ENCODE results near the gene PRR36. TPM values are rescaled to one million over a fixed set of nuclear protein-coding genes. Genes with fewer than 3 reads are reported as not detected.
A peak's percentile ranks its signal among the peaks of the same experiment; 100 is the strongest.
"Not testable (repeated sequence)": the region's sequence is repeated elsewhere in the genome, so short reads cannot be mapped to it uniquely, and the experiment has no call there.

PRR36 gene
- total RNA-seq, 1 donor from 2014 or later = 0.07 TPM

DNA sequence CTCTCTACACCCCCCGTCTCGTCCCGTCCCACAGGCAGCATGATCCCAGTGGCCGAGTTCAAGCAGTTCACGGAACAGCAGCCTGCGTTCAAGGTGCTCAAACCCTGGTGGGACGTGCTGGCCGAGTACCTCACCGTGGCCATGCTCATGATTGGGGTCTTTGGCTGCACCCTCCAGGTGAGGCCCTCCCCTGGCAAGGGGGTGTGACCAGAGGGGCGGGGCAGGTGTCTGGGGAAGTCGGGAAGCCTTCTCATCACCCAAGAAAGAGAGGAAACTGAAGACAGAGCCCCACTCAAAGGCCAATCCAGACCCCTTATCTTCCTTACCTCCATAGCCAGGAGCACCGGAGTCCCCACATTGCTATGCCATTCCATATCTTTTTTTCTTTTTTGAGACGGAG is 21.4 kb upstream of the PRR36 start:
- H3K36me3 ChIP-seq = no peaks in the 10 kb centered on the region
- H3K4me1 ChIP-seq = no peaks in the 10 kb centered on the region
- no peaks in the 10 kb centered on the region for H4K20me1 ChIP-seq (ENCODE audit: low read depth)
- Mint-ChIP-seq H3K27ac (no peak overlapping the region), H3K36me3 (no peaks in the 10 kb centered on the region), H3K4me3 (no peak overlapping the region), H3K27me3 (ENCODE audit: insufficient read depth, low read depth) (peaks cover 4% of the 10 kb centered on the region), H3K9me3 (no peaks in the 10 kb centered on the region), H3K4me1 (peaks cover 5% of the 10 kb centered on the region)
- H3K9ac ChIP-seq = no peak overlapping the region
- no peak overlapping the region for H3K4me2 ChIP-seq
- no peaks in the 10 kb centered on the region for H3F3A ChIP-seq (ENCODE audit: low read depth)
- TF ChIP-seq EZH2phosphoT487 (IDR thresholded peaks at IDR 0.05) (no peak), EZH2 (IDR thresholded peaks at IDR 0.05) (no peak)
- TF ChIP-seq, protein P1, sequence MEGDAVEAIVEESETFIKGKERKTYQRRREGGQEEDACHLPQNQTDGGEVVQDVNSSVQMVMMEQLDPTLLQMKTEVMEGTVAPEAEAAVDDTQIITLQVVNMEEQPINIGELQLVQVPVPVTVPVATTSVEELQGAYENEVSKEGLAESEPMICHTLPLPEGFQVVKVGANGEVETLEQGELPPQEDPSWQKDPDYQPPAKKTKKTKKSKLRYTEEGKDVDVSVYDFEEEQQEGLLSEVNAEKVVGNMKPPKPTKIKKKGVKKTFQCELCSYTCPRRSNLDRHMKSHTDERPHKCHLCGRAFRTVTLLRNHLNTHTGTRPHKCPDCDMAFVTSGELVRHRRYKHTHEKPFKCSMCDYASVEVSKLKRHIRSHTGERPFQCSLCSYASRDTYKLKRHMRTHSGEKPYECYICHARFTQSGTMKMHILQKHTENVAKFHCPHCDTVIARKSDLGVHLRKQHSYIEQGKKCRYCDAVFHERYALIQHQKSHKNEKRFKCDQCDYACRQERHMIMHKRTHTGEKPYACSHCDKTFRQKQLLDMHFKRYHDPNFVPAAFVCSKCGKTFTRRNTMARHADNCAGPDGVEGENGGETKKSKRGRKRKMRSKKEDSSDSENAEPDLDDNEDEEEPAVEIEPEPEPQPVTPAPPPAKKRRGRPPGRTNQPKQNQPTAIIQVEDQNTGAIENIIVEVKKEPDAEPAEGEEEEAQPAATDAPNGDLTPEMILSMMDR (IDR thresholded peaks at IDR 0.05) = no peak
- no peaks in the 10 kb centered on the region for H3K9me3 ChIP-seq (ENCODE audit: low read depth)
- no peak overlapping the region for H3K4me3 ChIP-seq
- H3K79me2 ChIP-seq (ENCODE audit: low read depth) = no peaks in the 10 kb centered on the region
- no peak for DNase-seq (ENCODE audit: low spot score)
- no peak overlapping the region for H3K27ac ChIP-seq
- no peak overlapping the region for H2AFZ ChIP-seq (replicated peaks)
- H3K27me3 ChIP-seq = no peaks in the 10 kb centered on the region

DNA sequence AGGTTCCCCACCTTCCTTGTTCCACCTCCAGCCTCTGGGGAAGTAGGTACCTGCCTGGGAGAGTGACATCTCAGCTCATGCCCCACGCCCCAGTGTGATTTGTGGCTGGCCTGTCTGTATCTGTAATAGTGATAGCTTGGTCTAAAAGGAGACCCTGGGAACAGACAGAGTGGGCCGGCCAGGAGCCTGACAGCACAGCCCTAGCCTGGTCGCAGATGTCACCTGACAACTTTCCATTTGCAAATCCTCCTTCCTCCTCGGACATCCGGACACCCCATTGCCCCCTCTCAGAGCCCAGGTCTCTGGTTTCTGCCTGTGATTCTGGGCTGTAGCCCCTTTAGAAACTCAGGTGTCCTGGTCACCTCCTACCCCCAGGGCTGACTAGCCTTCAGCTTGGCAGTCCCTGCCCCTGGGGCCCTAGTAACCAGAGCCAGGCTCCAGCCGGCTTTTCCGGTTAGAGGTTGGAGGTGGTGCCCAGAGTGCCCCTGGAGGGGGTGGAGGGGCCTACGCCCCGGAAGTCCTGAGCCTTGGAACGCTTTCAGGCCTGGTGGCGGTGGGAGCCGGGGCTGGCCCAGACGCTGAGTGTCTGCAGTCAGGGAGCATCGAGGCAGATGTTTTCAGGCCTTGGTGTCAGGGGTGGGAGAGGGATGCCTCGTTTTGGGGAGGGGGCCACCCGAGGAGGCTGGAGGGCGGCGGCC is 20.6 kb upstream of the PRR36 start:
- Histone ChIP-seq H3K4me3 (no peak overlapping the region), H3K36me3 (no peaks in the 10 kb centered on the region), H3K4me2 (no peak overlapping the region), H3K4me1 (no peaks in the 10 kb centered on the region), H3K79me2 (ENCODE audit: low read depth) (no peaks in the 10 kb centered on the region), H3K27ac (no peak overlapping the region), H3K9me3 (ENCODE audit: low read depth) (no peaks in the 10 kb centered on the region), H2AFZ (replicated peaks) (no peak overlapping the region), H3K9ac (peak overlapping the region; percentile 37), H4K20me1 (ENCODE audit: low read depth) (no peaks in the 10 kb centered on the region), H3K27me3 (peaks cover 6% of the 10 kb centered on the region), H3F3A (ENCODE audit: low read depth) (no peaks in the 10 kb centered on the region)
- TF ChIP-seq, protein P1 (IDR thresholded peaks at IDR 0.05) = no peak
- TF ChIP-seq EZH2 (IDR thresholded peaks at IDR 0.05) (no peak), EZH2phosphoT487 (IDR thresholded peaks at IDR 0.05) (no peak)
- Mint-ChIP-seq H3K27me3 (ENCODE audit: insufficient read depth, low read depth) (peaks cover 3% of the 10 kb centered on the region), H3K4me1 (peaks cover 5% of the 10 kb centered on the region), H3K27ac (no peak overlapping the region), H3K9me3 (no peaks in the 10 kb centered on the region), H3K36me3 (no peaks in the 10 kb centered on the region), H3K4me3 (no peak overlapping the region)
- DNase-seq (ENCODE audit: low spot score) = no peak

DNA sequence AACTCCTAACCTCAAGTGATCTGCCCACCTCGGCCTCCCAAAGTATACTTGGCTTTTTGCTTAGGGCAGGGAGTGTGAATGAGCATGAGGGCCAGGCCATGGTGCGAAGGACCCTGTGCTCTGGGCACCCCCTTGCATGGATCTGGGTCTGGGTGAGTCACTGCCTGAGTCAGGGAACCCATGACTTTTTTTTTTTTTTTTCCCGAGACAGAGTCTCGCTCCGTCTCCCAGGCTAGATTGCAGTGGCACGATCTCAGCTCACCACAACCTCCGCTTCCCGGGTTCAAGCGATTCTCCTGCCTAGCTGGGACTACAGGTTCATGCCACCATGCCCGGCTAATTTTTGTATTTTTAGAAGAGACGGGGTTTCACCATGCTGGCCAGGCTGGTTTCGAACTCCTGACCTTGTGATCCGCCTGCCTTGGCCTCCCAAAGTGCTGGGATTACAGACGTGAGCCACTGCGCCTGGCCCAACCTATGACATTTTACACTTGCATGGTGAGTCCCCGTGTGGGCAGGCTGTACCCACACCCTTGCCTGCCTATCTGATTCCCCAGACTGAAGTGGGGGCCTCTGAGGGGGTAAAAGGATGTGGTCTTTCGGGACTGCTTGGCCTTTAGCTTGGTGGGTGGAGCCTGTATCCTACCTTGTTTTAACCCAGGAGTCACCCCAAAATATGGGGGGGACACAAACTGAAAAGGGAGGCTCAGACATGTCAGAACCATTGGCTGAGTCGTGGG is 19.3 kb upstream of the PRR36 start:
- H3K27me3 ChIP-seq = peaks cover 18% of the 10 kb centered on the region
- not testable (repeated sequence) for H3K27ac ChIP-seq; H3K4me1 Mint-ChIP-seq; H3K9me3 Mint-ChIP-seq; H3K4me3 Mint-ChIP-seq; H3K4me1 ChIP-seq; H3K9me3 ChIP-seq (ENCODE audit: low read depth); H3K27me3 Mint-ChIP-seq (ENCODE audit: insufficient read depth, low read depth); H3K79me2 ChIP-seq (ENCODE audit: low read depth); H4K20me1 ChIP-seq (ENCODE audit: low read depth); H3K4me3 ChIP-seq; H3K9ac ChIP-seq; H3K4me2 ChIP-seq; H3F3A ChIP-seq (ENCODE audit: low read depth); H3K36me3 Mint-ChIP-seq; H2AFZ ChIP-seq (replicated peaks); H3K27ac Mint-ChIP-seq; H3K36me3 ChIP-seq; DNase-seq (ENCODE audit: low spot score)

DNA sequence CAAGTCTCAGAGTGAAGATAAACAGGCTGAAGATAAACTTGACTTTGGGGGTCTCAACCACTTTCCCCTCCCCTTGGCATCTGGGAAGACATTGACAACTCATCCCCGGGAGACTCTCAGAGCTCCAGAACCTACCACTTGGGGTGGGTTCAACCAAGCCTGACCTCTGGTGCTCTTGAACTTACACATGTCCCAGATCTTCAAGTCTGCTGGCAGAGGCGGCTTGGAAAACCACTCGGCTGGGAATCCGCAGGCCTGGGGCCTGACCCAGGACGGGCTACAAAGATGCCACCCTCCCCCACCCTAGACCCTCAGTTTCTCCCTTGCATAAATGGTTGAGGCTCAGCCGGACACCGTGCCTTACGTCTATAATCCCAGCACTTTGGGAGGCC is 14.6 kb upstream of the PRR36 start:
- no peak overlapping the region for H2AFZ ChIP-seq (replicated peaks)
- TF ChIP-seq, protein P1 (IDR thresholded peaks at IDR 0.05) = no peak
- TF ChIP-seq EZH2phosphoT487 (IDR thresholded peaks at IDR 0.05) (no peak), EZH2 (IDR thresholded peaks at IDR 0.05) (no peak)
- H3K27me3 Mint-ChIP-seq (ENCODE audit: insufficient read depth, low read depth) = peaks cover 20% of the 10 kb centered on the region

More for the DNA sequence above, 14.6 kb upstream of the PRR36 start:
- Histone ChIP-seq H3K4me3 (peak overlapping the region; percentile 50), H3K9me3 (ENCODE audit: low read depth) (no peaks in the 10 kb centered on the region), H3F3A (ENCODE audit: low read depth) (peaks cover 7% of the 10 kb centered on the region), H3K27ac (no peak overlapping the region), H3K9ac (no peak overlapping the region), H3K36me3 (no peaks in the 10 kb centered on the region), H3K4me1 (no peaks in the 10 kb centered on the region), H4K20me1 (ENCODE audit: low read depth) (no peaks in the 10 kb centered on the region), H3K4me2 (peak overlapping the region; percentile 88), H3K27me3 (peaks cover 44% of the 10 kb centered on the region), H3K79me2 (ENCODE audit: low read depth) (no peaks in the 10 kb centered on the region)
- H3K9me3 Mint-ChIP-seq = no peaks in the 10 kb centered on the region
- no peak overlapping the region for H3K27ac Mint-ChIP-seq
- no peak for DNase-seq (ENCODE audit: low spot score)
- peak overlapping the region; percentile 59 for H3K4me3 Mint-ChIP-seq
- no peaks in the 10 kb centered on the region for H3K36me3 Mint-ChIP-seq
- H3K4me1 Mint-ChIP-seq = peaks cover 11% of the 10 kb centered on the region

All from neural progenitor cell (in vitro differentiated cells).